ENCODE measurements around the gene CHD1.

Gene CHD1

GRCh38 chr5:98880598-98880997, 48.2 kb downstream of the CHD1 start:
- TF ChIP-seq CTCF (IDR thresholded peaks at IDR 0.05; ENCODE audit: extremely low read depth, insufficient read depth, missing control alignments): no peak
- in situ Hi-C loops (cut with MboI; ENCODE audit: low pct_unique_long_range_greater_than_20kb, low sequenced_read_pairs, unreplicated experiment): no loop called here
- DNase-seq (ENCODE audit: low spot score): no peak

DNA sequence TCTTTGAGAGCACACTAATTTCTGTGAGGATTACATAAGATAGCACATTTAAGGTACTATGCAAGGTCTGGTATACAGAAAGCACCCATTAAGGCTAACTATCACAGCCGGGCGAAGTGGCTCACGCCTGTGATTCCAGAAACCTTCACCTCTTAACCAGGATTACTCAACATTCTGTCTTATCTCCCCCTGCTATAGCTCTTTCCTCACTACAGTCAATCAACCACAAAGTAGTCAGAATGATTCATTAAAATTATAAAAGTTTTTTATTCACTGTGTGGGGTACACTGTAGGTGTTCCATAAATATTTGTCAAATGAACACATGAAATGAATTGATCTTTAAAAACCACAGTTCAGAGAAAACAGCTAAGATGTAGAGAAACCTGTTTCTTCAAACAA, 48.7 kb downstream of the CHD1 start:
- no peak for TF ChIP-seq CTCF (IDR thresholded peaks at IDR 0.05; ENCODE audit: extremely low read depth, insufficient read depth, missing control alignments)
- in situ Hi-C loops (cut with MboI; ENCODE audit: low pct_unique_long_range_greater_than_20kb, low sequenced_read_pairs, unreplicated experiment): no loop called here
- no peak for DNase-seq (ENCODE audit: low spot score)

DNA sequence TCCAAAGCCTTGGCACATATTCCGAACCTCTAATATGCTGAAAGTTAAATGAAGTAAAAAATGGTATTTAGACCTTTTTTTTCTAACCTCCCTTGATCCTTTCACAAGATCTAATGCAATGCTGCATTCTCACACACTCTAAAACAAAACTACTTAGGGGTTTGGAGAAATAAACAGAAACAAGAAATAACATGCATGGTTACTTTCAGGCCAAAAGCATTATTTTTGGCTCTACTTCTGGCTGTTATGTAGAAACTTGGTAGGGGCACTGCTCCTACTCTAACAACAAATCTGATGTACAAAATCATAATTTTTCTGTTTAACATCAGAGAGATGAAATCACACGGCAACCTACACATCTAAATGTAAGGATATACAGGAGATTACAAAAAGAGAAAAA, 51.2 kb downstream of the CHD1 start:
- DNase-seq (ENCODE audit: low spot score): no peak
- TF ChIP-seq CTCF (IDR thresholded peaks at IDR 0.05; ENCODE audit: extremely low read depth, insufficient read depth, missing control alignments): no peak
- in situ Hi-C loops (cut with MboI; ENCODE audit: low pct_unique_long_range_greater_than_20kb, low sequenced_read_pairs, unreplicated experiment): no loop called here

DNA sequence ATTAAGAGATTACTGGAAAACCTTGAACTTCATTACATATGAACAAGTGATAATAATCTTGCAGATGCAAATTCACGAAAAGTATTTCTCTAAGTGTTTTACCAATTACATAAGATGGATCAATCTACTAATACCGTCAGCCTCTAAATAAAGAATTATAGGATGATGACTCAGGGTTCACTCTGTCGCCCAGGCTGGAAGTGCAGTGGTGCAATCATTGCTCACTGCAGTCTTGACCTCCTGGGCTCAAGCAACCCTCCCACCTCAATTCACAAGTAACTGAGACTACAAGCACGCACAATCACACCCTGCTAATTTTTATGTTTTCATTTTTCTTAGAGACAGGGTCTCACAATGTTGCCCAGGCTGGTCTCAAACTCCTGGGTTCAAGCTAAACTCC, 56.1 kb downstream of the CHD1 start:
- TF ChIP-seq CTCF (IDR thresholded peaks at IDR 0.05; ENCODE audit: extremely low read depth, insufficient read depth, missing control alignments): no peak
- DNase-seq (ENCODE audit: low spot score): no peak
- in situ Hi-C loops (cut with MboI; ENCODE audit: low pct_unique_long_range_greater_than_20kb, low sequenced_read_pairs, unreplicated experiment): no loop called here

DNA sequence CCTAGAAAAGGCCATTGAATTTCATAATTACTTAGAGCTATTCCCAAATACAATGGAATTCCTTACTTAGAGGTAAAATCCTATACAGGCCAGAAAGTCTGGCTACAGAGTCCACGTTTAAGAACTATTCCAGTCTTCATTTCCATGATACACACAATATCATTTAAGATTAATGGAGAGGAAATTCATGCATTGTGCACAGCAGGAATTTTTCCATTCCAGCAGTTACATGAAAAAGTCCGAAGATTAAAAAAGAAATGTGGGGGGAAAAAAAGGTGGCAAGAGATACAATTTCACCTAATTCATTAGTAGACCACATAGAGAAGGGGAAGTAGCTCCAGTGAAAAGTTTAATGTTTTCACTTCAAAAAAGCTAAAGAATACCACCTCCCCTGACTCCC, 63.1 kb downstream of the CHD1 start:
- DNase-seq (ENCODE audit: low spot score): no peak
- in situ Hi-C loops (cut with MboI; ENCODE audit: low pct_unique_long_range_greater_than_20kb, low sequenced_read_pairs, unreplicated experiment): no loop called here
- no peak for TF ChIP-seq CTCF (IDR thresholded peaks at IDR 0.05; ENCODE audit: extremely low read depth, insufficient read depth, missing control alignments)

- no peak for TF ChIP-seq CTCF (IDR thresholded peaks at IDR 0.05; ENCODE audit: extremely low read depth, insufficient read depth, missing control alignments)
- in situ Hi-C loops (cut with MboI; ENCODE audit: low pct_unique_long_range_greater_than_20kb, low sequenced_read_pairs, unreplicated experiment): no loop called here
- DNase-seq (ENCODE audit: low spot score): no peak
Observed at GRCh38 chr5:98847054-98847453, 81.8 kb downstream of the CHD1 start.

DNA sequence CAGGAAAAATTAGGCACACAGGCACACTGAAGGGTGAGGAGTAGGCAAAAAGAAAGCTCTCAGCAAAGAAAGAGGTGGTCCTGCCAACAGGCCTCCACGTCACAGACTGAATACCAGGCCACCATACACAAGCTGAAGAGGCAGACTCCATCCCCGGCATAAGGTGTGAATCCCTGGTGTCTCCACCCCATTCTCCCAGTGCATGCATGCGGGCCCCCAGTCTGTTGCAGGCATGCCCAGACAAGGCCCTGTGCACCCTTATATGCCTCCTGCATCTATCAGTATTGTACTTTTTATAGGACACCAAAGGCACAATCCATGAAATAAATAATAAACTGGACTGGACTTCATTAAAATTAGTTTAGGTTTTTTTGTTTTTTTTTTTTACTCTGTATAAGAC, 82.3 kb downstream of the CHD1 start:
- DNase-seq (ENCODE audit: low spot score): no peak
- in situ Hi-C loops (cut with MboI; ENCODE audit: low pct_unique_long_range_greater_than_20kb, low sequenced_read_pairs, unreplicated experiment): no loop called here
- no peak for TF ChIP-seq CTCF (IDR thresholded peaks at IDR 0.05; ENCODE audit: extremely low read depth, insufficient read depth, missing control alignments)
